GM03348 (cell line): ENCODE data around the gene KLK3.
"Not testable (repeated sequence)": the region's sequence is repeated elsewhere in the genome, so short reads cannot be mapped to it uniquely, and the experiment has no call there.

Source experiments
- DNase-seq: peaks from one replicate; pipeline ENCODE4 v3.0.0; 2012; ENCODE audit warnings: low spot score

KLK3 gene

GRCh38 chr19:50854636-50855410 is at the start of gene KLK3:
Gene KLK3, plus strand, starts transcription at chr19:50854915. Its CDS starts 41 bp downstream, at chr19:50854956.
- no peak for DNase-seq

GRCh38 chr19:50808856-50809255 is 45.9 kb upstream of the KLK3 start:
- DNase-seq = no peak

- not testable (repeated sequence) for DNase-seq
These were observed 43.0 kb upstream of the KLK3 start for GRCh38 chr19:50811622-50812238.

GRCh38 chr19:50812474-50812873 is 42.2 kb upstream of the KLK3 start:
- no peak for DNase-seq

- no peak for DNase-seq
These were observed 39.8 kb upstream of the KLK3 start for GRCh38 chr19:50814883-50815282.

- DNase-seq = no peak
These were observed 39.3 kb upstream of the KLK3 start for GRCh38 chr19:50815439-50815838.

- DNase-seq = peak; percentile 60
These were observed 36.5 kb upstream of the KLK3 start for GRCh38 chr19:50817941-50818858.

GRCh38 chr19:50818859-50819472 is 35.7 kb upstream of the KLK3 start:
- DNase-seq = no peak

GRCh38 chr19:50819636-50820035 is 35.1 kb upstream of the KLK3 start:
- DNase-seq = no peak

GRCh38 chr19:50820086-50820485 is 34.6 kb upstream of the KLK3 start:
- DNase-seq = no peak

- no peak for DNase-seq
These were observed 34.0 kb upstream of the KLK3 start for GRCh38 chr19:50820549-50821247.

GRCh38 chr19:50821248-50821612 is 33.5 kb upstream of the KLK3 start:
- no peak for DNase-seq

- no peak for DNase-seq
These were observed 33.1 kb upstream of the KLK3 start for GRCh38 chr19:50821622-50822021.

GRCh38 chr19:50822661-50823208 is 32.0 kb upstream of the KLK3 start:
- no peak for DNase-seq

GRCh38 chr19:50823389-50824042 is 31.2 kb upstream of the KLK3 start, which contains the start of gene KLK1:
Gene KLK1, minus strand, starts transcription at chr19:50823787. Its CDS starts 39 bp downstream, at chr19:50823748.
- DNase-seq = no peak

GRCh38 chr19:50826492-50827240 is 28.0 kb upstream of the KLK3 start:
- no peak for DNase-seq

GRCh38 chr19:50827476-50827875 is 27.2 kb upstream of the KLK3 start:
- no peak for DNase-seq

- no peak for DNase-seq
These were observed 24.9 kb upstream of the KLK3 start for GRCh38 chr19:50829801-50830200.

- no peak for DNase-seq
These were observed 24.3 kb upstream of the KLK3 start for GRCh38 chr19:50830266-50831025.
